KG1 (cell line): ENCODE data around the gene CNGA2.
"Not testable (repeated sequence)": the region's sequence is repeated elsewhere in the genome, so short reads cannot be mapped to it uniquely, and the experiment has no call there.

Experiments used
- DNase-seq: peaks from one replicate; lab custom pipeline; 2025; lab: John Stamatoyannopoulos, UW

CNGA2 gene

GRCh38 chrX:151734446-151734845 lies at the start of gene CNGA2:
Gene CNGA2 (plus strand): TSS chrX:151734746. CDS start chrX:151738484, 3,738 bp downstream.
- no peak for DNase-seq

GRCh38 chrX:151687635-151688034 lies 46.9 kb upstream of the CNGA2 start:
- no peak for DNase-seq

GRCh38 chrX:151688695-151689094 lies 45.9 kb upstream of the CNGA2 start:
- DNase-seq, result no peak

- DNase-seq, result no peak
Measured at GRCh38 chrX:151692825-151693224, 41.7 kb upstream of the CNGA2 start.

GRCh38 chrX:151694121-151694520 lies 40.4 kb upstream of the CNGA2 start:
- no peak for DNase-seq

- no peak for DNase-seq
Measured at GRCh38 chrX:151694661-151695582, 39.6 kb upstream of the CNGA2 start, which contains the start of gene PRRG3. Gene PRRG3 (plus strand): TSS chrX:151695458. CDS start chrX:151698815, 3,357 bp downstream.

- DNase-seq, result no peak
Measured at GRCh38 chrX:151695583-151696340, 38.8 kb upstream of the CNGA2 start.

- not testable (repeated sequence) for DNase-seq
Measured at GRCh38 chrX:151697082-151697481, 37.5 kb upstream of the CNGA2 start.

GRCh38 chrX:151697522-151697921 lies 37.0 kb upstream of the CNGA2 start:
- DNase-seq, result no peak

- no peak for DNase-seq
Measured at GRCh38 chrX:151698485-151698884, 36.1 kb upstream of the CNGA2 start.

GRCh38 chrX:151699746-151700145 lies 34.8 kb upstream of the CNGA2 start:
- DNase-seq, result no peak

GRCh38 chrX:151700581-151700980 lies 34.0 kb upstream of the CNGA2 start:
- DNase-seq, result no peak

GRCh38 chrX:151701071-151701470 lies 33.5 kb upstream of the CNGA2 start:
- no peak for DNase-seq

GRCh38 chrX:151701531-151701930 lies 33.0 kb upstream of the CNGA2 start:
- no peak for DNase-seq

GRCh38 chrX:151702026-151702714 lies 32.4 kb upstream of the CNGA2 start:
- no peak for DNase-seq

- no peak for DNase-seq
Measured at GRCh38 chrX:151702741-151703340, 31.7 kb upstream of the CNGA2 start.

- no peak for DNase-seq
Measured at GRCh38 chrX:151703487-151703886, 31.1 kb upstream of the CNGA2 start.

GRCh38 chrX:151704041-151704663 lies 30.4 kb upstream of the CNGA2 start:
- no peak for DNase-seq

- DNase-seq, result no peak
Measured at GRCh38 chrX:151708821-151709220, 25.7 kb upstream of the CNGA2 start.

GRCh38 chrX:151710457-151710856 lies 24.1 kb upstream of the CNGA2 start:
- no peak for DNase-seq

GRCh38 chrX:151711154-151711553 lies 23.4 kb upstream of the CNGA2 start:
- DNase-seq, result no peak
